Gastroesophageal sphincter (tissue), 4 donors: Measurements from ENCODE around the gene PDE4B. TPM values are rescaled to one million over a fixed set of nuclear protein-coding genes. Genes with fewer than 3 reads are reported as not detected.

Experiments used
- ATAC-seq: fragments of 150-250 bp; one replicate; pipeline ENCODE4 v1.9.1; 2016; ENCODE audit warnings: mild to moderate bottlenecking, moderate library complexity
- H3K27ac ChIP-seq, 4 donors: fragments of 200-600 bp; sonication (generic) in 3 of 4; 1 replicate in 3 of 4; 2 replicates in 1 of 4; pipeline ENCODE4 v1.5.1; 2016 to 2019
- H3K27me3 ChIP-seq: fragments of 200-600 bp; sonication (generic); one replicate; pipeline ENCODE4 v1.5.1; 2019
- H3K36me3 ChIP-seq, 2 donors: fragments of 200-600 bp; sonication (generic); one replicate each; pipeline ENCODE4 v1.5.1; 2019; ENCODE audit warnings: control low read depth in 1 of 2
- H3K4me1 ChIP-seq, 3 donors: fragments of 200-600 bp; sonication (generic); 1 replicate in 2 of 3; 2 replicates in 1 of 3; pipeline ENCODE4 v1.5.1; 2016 to 2019; ENCODE audit warnings: control low read depth in 2 of 3
- H3K4me3 ChIP-seq, 2 donors: fragments of 200-600 bp; sonication (generic); one replicate each; pipeline ENCODE4 v1.5.1; 2019; ENCODE audit warnings: mild to moderate bottlenecking in 1 of 2, moderate library complexity in 1 of 2
- H3K9me3 ChIP-seq, 3 donors: fragments of 200-600 bp; sonication (generic); one replicate each; pipeline ENCODE4 v1.5.1; 2017 to 2019; ENCODE audit warnings: control low read depth in 2 of 3
- CTCF ChIP-seq, 4 experiments: fragments of 200-600 bp in 2 of 4; fragments of 450-650 bp in 2 of 4; sonication (generic) in 1 of 4; IDR thresholded peaks; one replicate each; pipeline ENCODE4 v1.5.1; 2017 to 2019; ENCODE audit warnings: antibody characterized with exemption in 4 of 4, mild to moderate bottlenecking in 2 of 4, moderate library complexity in 2 of 4
- EP300 ChIP-seq: sonication (generic); formaldehyde crosslinking; IDR thresholded peaks from one replicate; pipeline ENCODE4 v1.6.1; 2017; ENCODE audit warnings: antibody characterized with exemption, mild to moderate bottlenecking
- POLR2A ChIP-seq, 2 donors: fragments of 450-650 bp; IDR thresholded peaks; one replicate each; pipeline ENCODE4 v1.6.1; 2017; ENCODE audit warnings: antibody characterized with exemption in 2 of 2, mild to moderate bottlenecking in 2 of 2, moderate library complexity in 1 of 2
- POLR2AphosphoS5 ChIP-seq: sonication (generic); formaldehyde crosslinking; IDR thresholded peaks from one replicate; pipeline ENCODE4 v1.6.1; 2017; ENCODE audit warnings: antibody characterized with exemption
- WGBS, 2 donors: methylation state at CpG; one replicate each; pipeline ENCODE4 v1.1.5; 2018; ENCODE audit warnings: low coverage in 1 of 2; 5-methylcytosine and 5-hydroxymethylcytosine counted together
- total RNA-seq, 4 donors: library from RNA; depleted of rRNA; stranded (reverse); fragments of >200 nt; gene quantifications; one replicate each; pipeline ENCODE4 v1.1.0, GENCODE V29; 2016

Gene PDE4B
- total RNA-seq, 4 donors from 2014 or later, result 5.9 to 16.2 (median 8.8) TPM

DNA sequence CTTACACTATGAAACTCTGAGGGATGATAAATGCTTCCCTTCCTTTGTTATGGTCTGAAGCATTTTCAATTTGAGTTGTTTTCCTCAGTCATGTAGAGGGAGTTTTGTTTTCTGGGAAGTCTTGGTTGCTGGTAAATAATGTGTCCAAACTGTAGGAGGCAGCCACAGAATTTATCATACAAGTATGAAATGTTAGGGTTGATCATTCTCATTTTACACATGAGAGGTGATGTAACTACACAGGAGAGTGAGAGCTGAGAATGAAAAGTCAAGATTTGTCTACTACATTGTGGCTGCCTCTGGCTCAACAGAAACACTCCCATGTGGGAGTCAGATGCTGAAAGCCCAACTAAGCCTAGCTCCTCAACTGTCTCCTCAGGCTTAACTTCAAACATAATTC, 558.8 kb downstream of the PDE4B start:
- ATAC-seq, result no peak
- Histone ChIP-seq H3K27ac (peak overlapping the region in 2 of 4 donors; percentile 1 to 8), H3K4me1 (peaks cover 10 to 57% (median 12%) of the 10 kb centered on the region in 3 donors), H3K9me3 (no peaks in the 10 kb centered on the region), H3K4me3 (no peak overlapping the region), H3K36me3 (peaks cover 0 to 2% of the 10 kb centered on the region in 2 donors), H3K27me3 (no peaks in the 10 kb centered on the region)
- TF ChIP-seq POLR2AphosphoS5, result no peak
- no peak for TF ChIP-seq EP300
- TF ChIP-seq CTCF (IDR thresholded peaks at IDR 0.05), result no peak
- TF ChIP-seq POLR2A (IDR thresholded peaks at IDR 0.05), result no peak

DNA sequence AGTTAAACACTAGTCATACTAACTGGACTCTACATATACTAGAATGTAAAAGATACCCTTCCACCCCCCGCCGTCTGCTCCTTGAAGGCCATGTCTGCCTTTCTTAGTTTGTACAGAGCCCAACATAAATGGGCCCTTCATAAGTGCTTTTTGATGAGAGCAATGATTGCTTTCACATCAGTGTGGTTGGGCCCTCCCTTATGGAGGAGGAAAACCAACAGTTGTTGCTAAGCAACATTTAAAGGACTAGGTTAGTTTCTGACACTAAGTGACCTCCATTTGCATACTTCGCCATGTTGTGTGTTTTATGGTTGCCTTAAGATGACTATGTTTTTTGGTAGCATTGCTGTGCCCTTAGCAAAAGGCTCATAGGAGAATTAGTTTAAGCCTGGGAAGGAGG, 559.2 kb downstream of the PDE4B start:
- WGBS, 2 donors, result 75 to 100% methylated on average over 1 to 3 of the region's 3 CpGs

GRCh38 chr1:66352792-66353191, 560.1 kb downstream of the PDE4B start:
- Histone ChIP-seq H3K4me1 (peaks cover 10 to 57% (median 12%) of the 10 kb centered on the region in 3 donors), H3K27me3 (no peaks in the 10 kb centered on the region), H3K4me3 (no peak overlapping the region), H3K9me3 (no peaks in the 10 kb centered on the region), H3K27ac (peak overlapping the region in 2 of 4 donors; percentile 1 to 18), H3K36me3 (peaks cover 0 to 7% of the 10 kb centered on the region in 2 donors)
- WGBS, 2 donors, result 57 to 86% methylated on average over 1 to 2 of the region's 2 CpGs
- ATAC-seq, result no peak
- no peak for TF ChIP-seq EP300
- TF ChIP-seq CTCF (IDR thresholded peaks at IDR 0.05), result no peak

More for the DNA sequence above, 559.2 kb downstream of the PDE4B start:
- Histone ChIP-seq H3K36me3 (peaks cover 0 to 6% of the 10 kb centered on the region in 2 donors), H3K4me1 (peaks cover 10 to 57% (median 12%) of the 10 kb centered on the region in 3 donors), H3K4me3 (no peak overlapping the region), H3K9me3 (no peaks in the 10 kb centered on the region), H3K27me3 (no peaks in the 10 kb centered on the region), H3K27ac (peak overlapping the region in 2 of 4 donors; percentile 1 to 8)
- TF ChIP-seq POLR2A (IDR thresholded peaks at IDR 0.05) (no peak), POLR2AphosphoS5 (no peak), EP300 (no peak), CTCF (IDR thresholded peaks at IDR 0.05) (no peak)
- ATAC-seq, result no peak

DNA sequence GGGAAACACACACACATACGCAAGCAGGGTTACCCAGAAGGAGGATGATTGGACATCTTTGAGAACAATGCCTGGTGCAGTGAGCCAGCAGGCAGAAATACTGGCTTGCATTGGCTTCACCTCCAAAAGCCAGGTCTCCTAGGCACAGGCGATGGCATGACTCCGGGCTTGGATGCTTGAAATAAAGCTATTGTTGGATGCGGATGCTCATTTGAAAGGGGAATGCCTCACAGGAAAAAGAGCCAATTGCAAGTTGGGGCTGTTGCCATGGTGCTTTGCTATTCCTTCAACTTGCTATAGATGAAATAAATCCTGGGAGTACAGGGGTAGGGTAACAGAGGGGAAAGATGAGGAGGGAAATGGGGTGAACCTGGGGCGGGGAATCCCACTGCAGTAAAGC, 560.6 kb downstream of the PDE4B start:
- Histone ChIP-seq H3K27ac (peak overlapping the region in 2 of 4 donors; percentile 1 to 13), H3K4me3 (no peak overlapping the region), H3K4me1 (peaks cover 10 to 57% (median 12%) of the 10 kb centered on the region in 3 donors), H3K36me3 (peaks cover 0 to 7% of the 10 kb centered on the region in 2 donors), H3K9me3 (no peaks in the 10 kb centered on the region), H3K27me3 (no peaks in the 10 kb centered on the region)
- no peak for TF ChIP-seq POLR2AphosphoS5
- no peak for TF ChIP-seq POLR2A (IDR thresholded peaks at IDR 0.05)
- no peak for TF ChIP-seq EP300
- ATAC-seq, result no peak
- WGBS, 2 donors, result 45 to 56% methylated on average over 5 of the region's 5 CpGs

DNA sequence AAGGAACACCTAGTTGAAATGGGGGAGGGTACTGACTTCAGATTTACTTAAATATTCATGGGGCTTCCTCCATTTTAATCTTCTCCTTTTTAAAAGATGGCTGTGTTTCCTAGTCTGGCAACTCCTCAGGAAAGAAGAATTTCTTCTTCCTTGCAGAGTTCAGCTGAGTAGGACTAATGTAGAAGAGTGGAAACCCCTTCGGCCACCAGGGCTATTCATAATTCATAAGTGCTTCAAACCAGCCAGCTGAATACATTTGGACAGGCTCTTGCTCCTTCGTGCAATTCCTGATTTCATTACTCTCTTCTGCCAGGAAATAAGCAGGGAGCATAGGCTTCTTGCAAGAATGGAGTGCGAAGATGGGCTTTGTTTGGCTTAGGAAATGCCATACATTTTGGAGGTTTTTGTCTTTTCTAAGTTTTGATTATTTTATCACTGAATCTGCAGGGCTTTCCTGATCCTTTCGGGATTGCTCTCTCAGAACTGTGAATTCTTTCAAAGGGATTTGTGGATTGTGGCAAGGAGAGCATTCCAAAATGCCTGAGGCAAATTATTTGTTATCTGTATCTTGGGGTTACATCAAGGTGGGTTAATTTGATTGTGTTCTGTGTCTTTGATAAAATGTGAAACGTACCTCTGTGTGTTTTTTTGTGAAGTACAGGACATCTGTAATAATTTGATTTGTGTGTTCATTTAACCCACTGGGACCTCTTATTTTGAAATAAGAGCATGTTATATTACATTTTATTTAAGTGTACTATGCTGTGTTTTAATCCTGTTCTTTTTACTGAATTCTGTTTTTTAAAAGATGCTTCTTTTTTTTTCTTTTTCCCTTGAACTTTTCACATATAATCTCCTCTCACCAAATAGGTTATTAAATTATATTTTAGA, 561.9 kb downstream of the PDE4B start:
- Histone ChIP-seq H3K9me3 (no peaks in the 10 kb centered on the region), H3K4me3 (peak overlapping the region in 1 of 2 donors; percentile 7), H3K27me3 (no peaks in the 10 kb centered on the region), H3K27ac (peak overlapping the region in 2 of 4 donors; percentile 4 to 39), H3K4me1 (peaks cover 9 to 62% (median 16%) of the 10 kb centered on the region in 3 donors), H3K36me3 (peaks cover 0 to 7% of the 10 kb centered on the region in 2 donors)
- TF ChIP-seq CTCF (IDR thresholded peaks at IDR 0.05) (no peak), POLR2A (IDR thresholded peaks at IDR 0.05) (no peak), EP300 (no peak), POLR2AphosphoS5 (no peak)
- WGBS, 2 donors, result 24 to 30% methylated on average over 4 to 5 of the region's 5 CpGs
- ATAC-seq, result no peak
